ENCODE results near the gene DKK2.

DNA sequence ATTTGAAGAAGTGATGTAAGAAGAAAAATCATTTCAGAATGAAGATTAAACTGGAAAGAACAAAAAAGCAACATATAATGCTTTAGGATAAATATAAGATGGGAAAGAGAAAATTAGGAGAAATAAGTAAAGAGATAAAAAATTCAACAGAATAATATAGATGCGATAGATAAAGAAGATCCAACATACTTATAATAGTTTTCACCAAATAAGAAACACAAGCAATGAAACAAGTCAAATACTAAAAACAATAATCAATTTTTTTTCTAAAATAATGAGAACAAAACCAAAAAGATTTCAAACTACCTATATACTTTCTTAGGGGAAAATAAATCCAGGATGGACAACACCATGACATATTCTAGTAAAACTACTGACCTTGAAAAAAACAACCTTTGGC, 10.1 kb upstream of the DKK2 start:
- TF ChIP-seq CTCF (IDR thresholded peaks at IDR 0.05) (no peak), POLR2A (IDR thresholded peaks at IDR 0.05) (no peak)
